ENCODE measurements around the gene ANKRD65. TPM values are rescaled to one million over a fixed set of nuclear protein-coding genes. Genes with fewer than 3 reads are reported as not detected.
"Not testable (repeated sequence)": the region's sequence is repeated elsewhere in the genome, so short reads cannot be mapped to it uniquely, and the experiment has no call there.

ANKRD65 gene
- total and polyA plus RNA-seq, 7 donors = 0.69 to 23.0 (median 10.0) TPM

DNA sequence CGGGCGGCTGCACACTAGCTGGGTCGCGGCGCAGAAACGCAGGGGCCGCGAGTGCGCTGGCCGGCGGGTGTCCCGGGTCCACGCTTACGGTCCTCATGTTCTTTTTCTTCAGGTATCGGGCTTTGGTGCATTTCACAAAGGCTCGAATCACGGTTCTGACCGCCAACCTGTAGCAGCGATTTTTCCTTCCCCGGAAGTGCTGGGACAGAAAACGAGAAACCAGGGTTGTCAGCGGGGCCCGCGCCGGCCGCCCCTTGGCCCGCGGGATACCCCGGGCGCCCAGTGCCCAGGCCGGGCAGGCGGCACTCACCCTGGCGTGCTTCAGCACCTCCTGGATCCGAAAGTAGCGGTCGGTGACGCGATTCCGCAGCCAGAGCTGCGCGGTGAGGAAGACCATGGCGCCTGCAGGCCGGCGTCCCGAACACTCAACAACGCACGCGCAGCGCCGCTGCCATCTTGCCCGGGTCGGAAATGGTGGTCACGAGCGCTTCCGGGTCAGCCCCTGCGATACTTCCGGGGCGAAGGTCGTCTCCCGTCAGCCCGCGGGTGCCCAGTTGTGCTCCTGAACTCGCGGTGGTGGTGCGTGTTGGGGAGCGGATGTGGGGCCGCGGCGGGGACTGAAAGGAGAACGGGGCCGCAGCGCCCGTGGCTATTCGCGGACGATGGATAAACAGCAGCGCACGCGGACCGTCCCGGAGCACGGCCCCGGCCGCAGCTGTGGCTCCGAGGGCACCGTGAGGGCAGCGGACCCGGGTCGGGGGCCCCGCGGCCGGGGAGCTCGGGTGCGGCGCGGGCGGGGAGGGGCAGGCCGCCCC, 14.0 kb downstream of the ANKRD65 start, which contains the start of gene MRPL20:
TSS of gene MRPL20 (minus strand) at position 473 of the 815 bp plus-strand sequence. CDS start at position 397, 76 bp downstream.
- H3K27me3 ChIP-seq = no peaks in the 10 kb centered on the region
- WGBS, 2 donors = 1% methylated on average over 98 of the region's 98 CpGs
- peak; percentile 97 for DNase-seq
- peaks cover 0 to 44% (median 37%) of the 10 kb centered on the region in 4 donors for H3K4me1 ChIP-seq
- H3K4me3 ChIP-seq = peak within 1 kb of the TSS; percentile 85 to 99 (median 96)
- no peak for TF ChIP-seq CTCF (IDR thresholded peaks at IDR 0.05)
- peak; percentile 87 to 96 (median 94) for TF ChIP-seq POLR2AphosphoS5 (IDR thresholded peaks at IDR 0.05)
- TF ChIP-seq POLR2A (IDR thresholded peaks at IDR 0.05) = peak; percentile 51 to 80
- H3K9me3 ChIP-seq = no peaks in the 10 kb centered on the region
- H3K36me3 ChIP-seq = peaks cover 0 to 37% (median 18%) of the 10 kb centered on the region in 4 donors
- peak within 1 kb of the TSS; percentile 86 to 95 (median 93) for H3K27ac ChIP-seq
- intact Hi-C loops (cut with DNase I) = no loop called here

GRCh38 chr1:1406101-1406820, 14.8 kb downstream of the ANKRD65 start:
- Histone ChIP-seq H3K4me1 (peaks cover 0 to 48% (median 37%) of the 10 kb centered on the region in 4 donors), H3K36me3 (peaks cover 0 to 44% (median 22%) of the 10 kb centered on the region in 4 donors), H3K27me3 (no peaks in the 10 kb centered on the region), H3K27ac (peak overlapping the region; percentile 86 to 95 (median 93)), H3K9me3 (no peaks in the 10 kb centered on the region), H3K4me3 (peak overlapping the region; percentile 85 to 99 (median 96))
- no peak for TF ChIP-seq EP300 (IDR thresholded peaks at IDR 0.05)
- 39 to 42% methylated on average over 43 of the region's 43 CpGs for WGBS, 2 donors
- intact Hi-C loops (cut with DNase I) = no loop called here
- DNase-seq = no peak

DNA sequence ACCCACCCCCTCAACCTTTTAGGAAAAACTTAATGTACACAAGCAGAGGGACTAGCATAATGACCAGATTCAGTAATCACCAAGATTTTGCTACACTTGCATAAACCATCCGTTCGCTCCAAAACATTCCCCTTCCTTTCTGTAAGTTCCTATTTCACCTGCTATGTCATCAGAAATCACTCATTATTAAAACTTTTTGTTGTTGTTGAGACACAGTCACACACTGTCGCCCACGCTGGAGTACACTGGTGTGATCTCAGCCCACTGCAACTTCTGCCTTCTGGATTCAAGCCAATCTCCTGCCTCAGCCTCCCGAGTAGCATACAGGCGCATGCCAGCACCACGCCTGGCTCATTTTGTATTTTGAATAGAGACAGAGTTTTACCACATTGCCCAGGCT, 17.4 kb downstream of the ANKRD65 start:
- Histone ChIP-seq H3K36me3 (peaks cover 3 to 53% (median 28%) of the 10 kb centered on the region in 4 donors), H3K4me3 (no peak overlapping the region), H3K27ac (no peak overlapping the region), H3K27me3 (no peaks in the 10 kb centered on the region), H3K9me3 (no peaks in the 10 kb centered on the region), H3K4me1 (peaks cover 0 to 58% (median 39%) of the 10 kb centered on the region in 4 donors)
- DNase-seq = no peak
- WGBS, 2 donors = 87% methylated on average over 7 of the region's 7 CpGs
- intact Hi-C loops (cut with DNase I) = no loop called here
- TF ChIP-seq POLR2A (IDR thresholded peaks at IDR 0.05) (no peak), POLR2AphosphoS5 (IDR thresholded peaks at IDR 0.05) (no peak), CTCF (IDR thresholded peaks at IDR 0.05) (no peak), EP300 (IDR thresholded peaks at IDR 0.05) (no peak)

- H3K36me3 ChIP-seq = peaks cover 3 to 55% (median 28%) of the 10 kb centered on the region in 4 donors
- DNase-seq; H3K4me3 ChIP-seq; H3K27ac ChIP-seq; H3K9me3 ChIP-seq; intact Hi-C loops (cut with DNase I); H3K27me3 ChIP-seq: not testable (repeated sequence)
- WGBS, 2 donors = 86 to 88% methylated on average over 9 of the region's 9 CpGs
- peaks cover 0 to 58% (median 38%) of the 10 kb centered on the region in 4 donors for H3K4me1 ChIP-seq
These were observed 18.1 kb downstream of the ANKRD65 start for GRCh38 chr1:1402901-1403392.

- intact Hi-C loops (cut with DNase I) = no loop called here
- TF ChIP-seq CTCF (IDR thresholded peaks at IDR 0.05) = peak in 2 of 4 experiments; percentile 15 to 20
- no peak for TF ChIP-seq POLR2AphosphoS5 (IDR thresholded peaks at IDR 0.05)
- H3K27ac ChIP-seq = peak overlapping the region in 1 of 4 donors; percentile 11
- H3K4me1 ChIP-seq = peaks cover 0 to 58% (median 41%) of the 10 kb centered on the region in 4 donors
- DNase-seq = no peak
- 80 to 86% methylated on average over 20 of the region's 20 CpGs for WGBS, 2 donors
- no peaks in the 10 kb centered on the region for H3K27me3 ChIP-seq
- H3K36me3 ChIP-seq = peaks cover 3 to 62% (median 32%) of the 10 kb centered on the region in 4 donors
- no peak overlapping the region for H3K4me3 ChIP-seq
- no peaks in the 10 kb centered on the region for H3K9me3 ChIP-seq
These were observed 18.8 kb downstream of the ANKRD65 start for GRCh38 chr1:1402072-1402900.

Measured in sigmoid colon (tissue), 7 donors.